GM19395 (cell line): ENCODE measurements around the gene SORL1.

ENCODE experiments used
- ATAC-seq: cut with Tn5 transposase; IDR thresholded peaks from one replicate; pipeline ENCODE4 v1.9.1; 2021; ENCODE audit warnings: mild to moderate bottlenecking, moderate library complexity; ENCODE audit not compliant: unreplicated experiment

SORL1 gene

GRCh38 chr11:121578251-121578976 lies 126.3 kb downstream of the SORL1 start:
- ATAC-seq = no peak

- ATAC-seq = no peak
Observed at GRCh38 chr11:121580154-121580553, 128.0 kb downstream of the SORL1 start.

- ATAC-seq = no peak
Observed at GRCh38 chr11:121581607-121582006, 129.5 kb downstream of the SORL1 start.

DNA sequence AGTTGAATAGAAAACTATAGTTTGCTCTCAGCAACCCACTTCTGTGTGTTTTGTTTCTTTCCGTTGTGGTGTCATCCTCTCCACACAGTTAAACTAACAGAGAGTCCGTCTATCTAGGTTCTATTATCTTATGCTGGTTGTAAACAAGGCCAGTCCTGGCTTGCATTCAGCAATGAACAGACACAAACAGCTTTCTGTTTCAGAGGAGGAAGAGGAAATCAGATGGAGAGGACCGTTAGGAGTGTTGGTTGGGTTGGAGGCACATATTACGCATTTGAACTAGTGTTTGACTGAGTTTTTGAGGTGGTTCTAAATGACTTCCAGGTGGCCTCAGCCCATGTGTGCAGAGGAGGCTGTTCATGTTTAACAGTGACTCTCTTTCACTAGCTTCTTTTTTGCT lies 130.2 kb downstream of the SORL1 start:
- ATAC-seq = no peak

GRCh38 chr11:121583825-121584224 lies 131.7 kb downstream of the SORL1 start:
- ATAC-seq = no peak

DNA sequence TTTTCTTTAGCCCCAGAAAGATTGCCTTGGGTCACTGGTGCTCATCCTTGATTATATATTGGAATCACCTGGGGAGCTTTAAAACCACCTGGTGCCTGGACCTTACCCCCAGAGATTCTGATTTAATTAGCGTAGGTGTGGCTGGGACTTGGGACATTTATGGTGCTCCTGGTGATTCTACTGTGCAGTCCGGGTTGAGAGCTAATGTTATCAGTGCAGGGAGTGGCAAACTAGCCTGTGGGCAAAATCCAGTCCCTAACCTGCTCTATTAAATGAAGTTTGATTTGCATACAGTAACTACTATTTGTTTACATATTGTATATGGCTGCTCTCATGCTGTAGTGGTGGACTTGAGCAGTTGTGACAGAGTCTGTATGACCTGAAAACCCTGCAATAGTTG lies 134.6 kb downstream of the SORL1 start:
- no peak for ATAC-seq

DNA sequence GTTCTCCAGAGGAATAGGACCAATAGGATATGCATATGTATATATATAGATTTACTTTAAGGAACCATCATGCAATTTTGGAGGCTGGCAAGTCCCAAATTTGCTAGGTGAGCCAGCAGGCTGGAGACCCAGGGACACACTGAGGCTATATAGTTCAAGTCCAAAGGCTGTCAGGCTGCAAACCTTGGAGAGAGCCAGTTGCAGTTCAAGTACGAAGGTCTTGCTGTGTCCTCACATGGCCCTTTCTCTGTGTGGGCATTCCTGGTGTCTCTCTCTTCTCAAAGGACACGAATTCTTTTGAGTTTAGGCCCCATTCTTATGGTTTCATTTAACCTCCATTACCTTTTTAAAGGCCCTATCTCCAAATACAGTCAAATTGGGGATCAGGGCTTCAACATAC lies 135.1 kb downstream of the SORL1 start:
- ATAC-seq = no peak

DNA sequence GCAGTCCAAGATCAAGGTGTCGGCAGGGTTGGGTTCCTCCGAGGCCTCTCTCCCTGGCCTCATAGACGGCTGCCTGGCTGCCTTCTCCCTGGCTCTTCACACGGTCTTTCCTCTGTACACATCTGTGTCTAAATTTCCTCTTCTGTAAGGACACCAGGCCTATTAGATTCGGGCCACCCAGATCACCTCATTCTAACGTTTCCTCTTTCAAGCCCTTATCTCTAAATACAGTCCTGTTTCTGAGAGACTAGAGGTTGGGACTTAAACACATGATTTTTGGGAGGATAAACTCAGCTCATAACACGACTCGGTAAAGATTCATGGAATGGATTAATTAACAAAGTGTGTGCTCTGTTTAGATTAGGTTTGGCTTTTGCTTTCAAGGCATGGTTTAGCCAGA lies 136.6 kb downstream of the SORL1 start:
- no peak for ATAC-seq

- peak; percentile 83 for ATAC-seq
Observed at GRCh38 chr11:121589946-121590537, 137.9 kb downstream of the SORL1 start.

GRCh38 chr11:121590772-121591404 lies 138.8 kb downstream of the SORL1 start:
- peak; percentile 5 for ATAC-seq

GRCh38 chr11:121591405-121592033 lies 139.4 kb downstream of the SORL1 start:
- ATAC-seq = peak; percentile 35

GRCh38 chr11:121592708-121593107 lies 140.6 kb downstream of the SORL1 start:
- peak; percentile 41 for ATAC-seq

GRCh38 chr11:121595717-121596161 lies 143.6 kb downstream of the SORL1 start:
- no peak for ATAC-seq

DNA sequence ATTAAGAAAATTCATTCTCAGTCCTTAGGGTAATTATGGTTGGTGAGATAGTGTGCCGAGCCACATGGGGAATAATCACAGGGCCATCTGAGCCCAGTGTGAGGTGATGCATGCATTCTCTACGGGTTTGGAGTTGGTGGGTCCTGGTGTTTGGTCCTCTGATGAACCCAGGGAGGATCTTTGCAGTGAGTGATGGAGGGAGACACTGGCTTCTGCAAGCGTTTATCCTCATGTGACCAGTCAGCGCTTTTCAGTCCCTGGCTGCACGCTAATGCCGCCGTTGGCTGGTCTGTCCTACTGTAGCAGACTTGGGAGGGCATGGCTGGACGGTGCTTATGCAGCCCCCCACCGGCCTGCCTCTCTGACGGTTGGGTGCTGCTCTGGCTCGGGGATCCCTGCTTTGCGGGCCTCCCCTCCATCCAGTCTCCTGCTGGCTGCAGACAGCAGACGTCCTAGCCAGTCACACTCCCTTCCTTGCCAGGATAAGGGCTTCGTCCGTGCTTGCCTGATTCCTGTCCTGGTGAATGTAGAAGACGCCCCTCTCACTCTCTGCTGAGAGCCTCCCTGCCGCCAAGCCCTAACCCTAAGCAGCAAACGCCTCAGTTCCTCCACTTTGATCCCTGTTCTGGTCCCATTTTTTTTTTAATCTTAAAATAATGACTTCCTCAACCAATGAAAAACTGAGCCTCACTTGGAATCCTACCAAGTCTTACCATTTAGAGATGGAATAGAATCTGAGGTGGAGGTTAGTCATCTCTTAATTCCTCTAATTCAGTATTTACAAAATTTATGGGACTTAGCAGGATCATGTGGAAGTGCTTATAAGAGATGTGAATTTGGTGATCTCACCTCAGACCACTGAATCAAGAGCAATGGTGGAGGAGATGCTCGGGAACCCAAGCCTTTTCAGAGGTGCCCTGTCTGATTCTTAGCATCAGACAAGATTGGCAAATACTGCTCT lies 144.4 kb downstream of the SORL1 start:
- no peak for ATAC-seq

- no peak for ATAC-seq
Observed at GRCh38 chr11:121603316-121603715, 151.2 kb downstream of the SORL1 start.

- no peak for ATAC-seq
Observed at GRCh38 chr11:121604152-121604551, 152.0 kb downstream of the SORL1 start.

GRCh38 chr11:121606354-121606753 lies 154.2 kb downstream of the SORL1 start:
- ATAC-seq = no peak

DNA sequence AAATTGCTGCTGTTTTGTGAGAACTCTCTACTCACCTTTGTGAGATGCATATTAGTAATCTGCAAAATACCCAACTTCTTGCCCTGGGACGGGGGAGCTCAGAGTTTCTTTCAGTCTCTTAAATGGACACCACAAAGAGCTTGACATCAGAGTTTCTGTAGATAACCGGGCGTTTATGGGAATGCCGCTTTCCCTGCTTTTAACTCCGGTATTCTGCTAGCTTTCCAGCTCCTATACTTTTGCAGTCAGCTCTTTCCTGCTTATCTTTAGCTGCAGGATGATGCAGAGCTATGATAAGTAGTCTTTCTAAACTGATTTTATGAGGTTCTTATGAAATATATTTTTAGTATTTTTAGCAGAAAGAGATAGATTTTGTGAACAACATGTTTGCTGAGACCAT lies 155.2 kb downstream of the SORL1 start:
- no peak for ATAC-seq

DNA sequence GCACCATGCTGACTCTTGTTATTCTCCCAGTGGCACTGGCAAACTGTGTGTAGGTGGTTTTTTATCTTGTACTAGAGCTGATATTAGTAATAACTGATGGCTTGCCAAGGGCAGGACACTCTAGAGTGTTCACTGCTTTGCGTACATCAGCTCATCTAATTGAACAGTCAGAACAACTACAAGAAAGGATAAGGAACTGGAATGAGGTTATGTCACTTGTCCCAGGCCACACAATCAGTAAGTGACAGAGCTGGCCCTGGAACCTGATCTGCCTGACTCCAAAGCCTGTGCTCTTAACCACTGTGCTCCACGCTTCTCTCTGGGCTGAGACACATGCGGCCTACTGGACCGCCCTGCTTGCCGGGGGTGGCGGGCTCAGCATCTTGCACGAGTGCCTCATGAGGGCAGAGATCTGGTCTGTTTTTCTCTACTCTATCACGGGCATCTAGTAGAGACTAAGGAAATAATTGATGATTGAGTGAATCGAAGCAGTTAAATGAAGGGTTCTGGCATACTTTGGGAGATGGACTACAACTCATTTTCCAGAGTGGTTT lies 156.5 kb downstream of the SORL1 start:
- no peak for ATAC-seq

DNA sequence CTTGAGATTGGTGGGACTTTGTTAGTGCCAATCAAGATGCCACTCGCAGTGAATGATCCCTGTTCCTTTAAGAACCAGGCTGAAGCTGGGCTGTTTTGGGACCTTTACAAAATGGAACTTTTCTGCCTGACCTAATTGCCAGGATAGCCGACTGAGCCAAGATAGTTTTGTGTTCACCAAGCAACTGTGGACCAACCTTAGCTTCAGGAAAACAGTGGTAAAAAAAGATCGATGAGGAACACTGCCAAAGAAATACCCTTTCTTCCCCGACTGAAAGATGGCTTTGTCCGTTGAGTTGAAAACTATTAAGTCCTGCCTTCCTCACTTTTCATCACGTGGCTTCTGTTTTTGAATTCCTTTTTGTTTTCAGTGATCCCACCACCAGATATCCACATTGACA lies 158.6 kb downstream of the SORL1 start:
- no peak for ATAC-seq
